C4-2B (cell line): ENCODE data around the gene SMCO4.

Source experiments
- CTCF ChIP-seq: fragments of 450-650 bp; conservative IDR thresholded peaks from 2 replicates; pipeline ENCODE4 v1.5.1; 2017; ENCODE audit warnings: mild to moderate bottlenecking
- ZFX ChIP-seq: fragments of 450-650 bp; IDR thresholded peaks from 2 replicates; pipeline ENCODE4 v1.6.1; 2017

GRCh38 chr11:93525601-93526345 is 17.4 kb downstream of the SMCO4 start:
- TF ChIP-seq CTCF: no peak
- no peak for TF ChIP-seq ZFX
